Uterus (tissue), 4 donors: Measurements from ENCODE around the gene PLA2G5. TPM values are rescaled to one million over a fixed set of nuclear protein-coding genes. Genes with fewer than 3 reads are reported as not detected.

Experiments
- DNase-seq, 2 donors: peaks; one replicate each; pipeline ENCODE4 v3.0.0-alpha.2; 2019 to 2020
- H3K27ac ChIP-seq, 2 donors: fragments of 200-600 bp; sonication (generic); 1 replicate in 1 of 2; 2 replicates in 1 of 2; pipeline ENCODE4 v1.5.1; 2016 to 2018
- H3K27me3 ChIP-seq, 2 donors: fragments of 200-600 bp; sonication (generic); one replicate each; pipeline ENCODE4 v1.5.1; 2018 to 2019; ENCODE audit warnings: control low read depth in 1 of 2
- H3K36me3 ChIP-seq, 2 donors: fragments of 200-600 bp; sonication (generic); one replicate each; pipeline ENCODE4 v1.5.1; 2019; ENCODE audit warnings: control low read depth in 1 of 2
- H3K4me1 ChIP-seq, 2 donors: fragments of 200-600 bp; sonication (generic); one replicate each; pipeline ENCODE4 v1.5.1; 2018 to 2019; ENCODE audit warnings: control low read depth in 1 of 2
- H3K4me3 ChIP-seq, 2 donors: fragments of 200-600 bp; sonication (generic); 1 replicate in 1 of 2; 2 replicates in 1 of 2; pipeline ENCODE4 v1.5.1; 2018 to 2019; ENCODE audit warnings: mild to moderate bottlenecking in 1 of 2
- H3K9me3 ChIP-seq, 2 donors: fragments of 200-600 bp; sonication (generic); one replicate each; pipeline ENCODE4 v1.5.1; 2019; ENCODE audit warnings: control low read depth in 1 of 2
- CTCF ChIP-seq, 4 experiments: fragments of 200-600 bp in 2 of 4; fragments of 450-650 bp in 2 of 4; sonication (generic) in 2 of 4; IDR thresholded peaks; one replicate each; pipeline ENCODE4 v1.5.1; 2016 to 2019; ENCODE audit warnings: antibody characterized with exemption in 4 of 4, mild to moderate bottlenecking in 2 of 4, moderate library complexity in 1 of 4
- POLR2A ChIP-seq, 2 donors: fragments of 450-650 bp; IDR thresholded peaks; one replicate each; pipeline ENCODE4 v1.6.1; 2016; ENCODE audit warnings: antibody characterized with exemption in 2 of 2, mild to moderate bottlenecking in 1 of 2, moderate library complexity in 1 of 2
- intact Hi-C: fragments of 100-400 bp; cut with DNase I; formaldehyde crosslinking; loops from one replicate; pipeline ENCODE4 v1.15.1; 2023; ENCODE audit warnings: low total_unique reads
- total RNA-seq, 4 donors: library from RNA; depleted of rRNA in 3 of 4; stranded (reverse); fragments of >200 nt in 3 of 4; gene quantifications; one replicate each; pipeline versions ENCODE4 v1.1.0 to v1.2.4, GENCODE V29; 2014 to 2023
- donor health status: DM: yes; HTN: yes; CAD: no.

PLA2G5 gene
- total RNA-seq, 4 donors from 2014 or later: 3.1 TPM; not detected in 3

- no peaks in the 10 kb centered on the region for H3K27me3 ChIP-seq
- H3K27ac ChIP-seq: no peak overlapping the region
- no peaks in the 10 kb centered on the region for H3K4me1 ChIP-seq
- no peak overlapping the region for H3K4me3 ChIP-seq
- no peaks in the 10 kb centered on the region for H3K36me3 ChIP-seq
- no peak for TF ChIP-seq POLR2A (IDR thresholded peaks at IDR 0.05)
- H3K9me3 ChIP-seq: no peaks in the 10 kb centered on the region
- intact Hi-C loops: no loop called here
- no peak for DNase-seq
Measured at GRCh38 chr1:20076710-20077461, 6.9 kb downstream of the PLA2G5 start.

- Histone ChIP-seq H3K4me3 (no peak overlapping the region), H3K4me1 (no peaks in the 10 kb centered on the region), H3K36me3 (no peaks in the 10 kb centered on the region), H3K27ac (no peak overlapping the region), H3K9me3 (no peaks in the 10 kb centered on the region), H3K27me3 (no peaks in the 10 kb centered on the region)
- intact Hi-C loops: no loop called here
- TF ChIP-seq POLR2A (IDR thresholded peaks at IDR 0.05) (no peak), CTCF (IDR thresholded peaks at IDR 0.05) (no peak)
- DNase-seq: no peak
Measured at GRCh38 chr1:20078171-20078651, 8.2 kb downstream of the PLA2G5 start.

GRCh38 chr1:20078711-20079110 is 8.7 kb downstream of the PLA2G5 start:
- DNase-seq: no peak
- intact Hi-C loops: no loop called here
- no peaks in the 10 kb centered on the region for H3K27me3 ChIP-seq
- H3K36me3 ChIP-seq: no peaks in the 10 kb centered on the region
- H3K27ac ChIP-seq: no peak overlapping the region
- no peaks in the 10 kb centered on the region for H3K9me3 ChIP-seq
- H3K4me3 ChIP-seq: no peak overlapping the region
- H3K4me1 ChIP-seq: no peaks in the 10 kb centered on the region
- TF ChIP-seq POLR2A (IDR thresholded peaks at IDR 0.05) (no peak), CTCF (IDR thresholded peaks at IDR 0.05) (no peak)

GRCh38 chr1:20079661-20080305 is 9.8 kb downstream of the PLA2G5 start:
- Histone ChIP-seq H3K4me1 (no peaks in the 10 kb centered on the region), H3K9me3 (no peaks in the 10 kb centered on the region), H3K27ac (no peak overlapping the region), H3K27me3 (no peaks in the 10 kb centered on the region), H3K36me3 (no peaks in the 10 kb centered on the region), H3K4me3 (no peak overlapping the region)
- DNase-seq: no peak
- TF ChIP-seq POLR2A (IDR thresholded peaks at IDR 0.05) (no peak), CTCF (IDR thresholded peaks at IDR 0.05) (no peak)
- intact Hi-C loops: no loop called here

- Histone ChIP-seq H3K9me3 (no peaks in the 10 kb centered on the region), H3K27ac (no peak overlapping the region), H3K36me3 (no peaks in the 10 kb centered on the region), H3K4me3 (no peak overlapping the region), H3K4me1 (no peaks in the 10 kb centered on the region), H3K27me3 (no peaks in the 10 kb centered on the region)
- no peak for DNase-seq
- TF ChIP-seq CTCF (IDR thresholded peaks at IDR 0.05): no peak
- no peak for TF ChIP-seq POLR2A (IDR thresholded peaks at IDR 0.05)
- intact Hi-C loops: no loop called here
Measured at GRCh38 chr1:20080441-20081352, 10.7 kb downstream of the PLA2G5 start.
